ENCODE measurements around the gene SELENOP.

- TF ChIP-seq GATA3 (IDR thresholded peaks at IDR 0.05; ENCODE audit: low read depth, low read length) (no peak), GATA2 (IDR thresholded peaks at IDR 0.05; ENCODE audit: low read depth, low read length) (no peak)
Observed at GRCh38 chr5:42799668-42800114, 12.0 kb downstream of the SELENOP start.
